ENCODE measurements around the gene ARHGAP19.

Gene ARHGAP19

GRCh38 chr10:97196223-97197029, 96.0 kb downstream of the ARHGAP19 start:
- peak; percentile 30 to 54 (median 38) for DNase-seq (ENCODE audit: low read depth in 4 of 4, low spot score in 1 of 4)

- no peak for DNase-seq (ENCODE audit: low read depth in 4 of 4, low spot score in 1 of 4)
Observed at GRCh38 chr10:97195706-97196222, 96.7 kb downstream of the ARHGAP19 start.

GRCh38 chr10:97192952-97193435, 99.4 kb downstream of the ARHGAP19 start:
- no peak for DNase-seq (ENCODE audit: low read depth in 4 of 4, low spot score in 1 of 4)

- no peak for DNase-seq (ENCODE audit: low read depth in 4 of 4, low spot score in 1 of 4)
Observed at GRCh38 chr10:97190450-97190849, 102.0 kb downstream of the ARHGAP19 start.

GRCh38 chr10:97188261-97188711, 104.2 kb downstream of the ARHGAP19 start:
- no peak for DNase-seq (ENCODE audit: low read depth in 4 of 4, low spot score in 1 of 4)

- DNase-seq (ENCODE audit: low read depth in 4 of 4, low spot score in 1 of 4): no peak
Observed at GRCh38 chr10:97186911-97187310, 105.5 kb downstream of the ARHGAP19 start.

- no peak for DNase-seq (ENCODE audit: low read depth in 4 of 4, low spot score in 1 of 4)
Observed at GRCh38 chr10:97185326-97186058, 106.9 kb downstream of the ARHGAP19 start, which contains the start of gene SLIT1. SLIT1 (minus strand) TSS chr10:97185959; CDS start chr10:97185674, 285 bp downstream.

- no peak for DNase-seq (ENCODE audit: low read depth in 4 of 4, low spot score in 1 of 4)
Observed at GRCh38 chr10:97184971-97185325, 107.5 kb downstream of the ARHGAP19 start.

- no peak for DNase-seq (ENCODE audit: low read depth in 4 of 4, low spot score in 1 of 4)
Observed at GRCh38 chr10:97183314-97183713, 109.1 kb downstream of the ARHGAP19 start.

- no peak for DNase-seq (ENCODE audit: low read depth in 4 of 4, low spot score in 1 of 4)
Observed at GRCh38 chr10:97182288-97182990, 110.0 kb downstream of the ARHGAP19 start.

- DNase-seq (ENCODE audit: low read depth in 4 of 4, low spot score in 1 of 4): no peak
Observed at GRCh38 chr10:97180986-97181385, 111.5 kb downstream of the ARHGAP19 start.

- DNase-seq (ENCODE audit: low read depth in 4 of 4, low spot score in 1 of 4): no peak
Observed at GRCh38 chr10:97180363-97180755, 112.1 kb downstream of the ARHGAP19 start.

GRCh38 chr10:97179731-97180362, 112.6 kb downstream of the ARHGAP19 start:
- no peak for DNase-seq (ENCODE audit: low read depth in 4 of 4, low spot score in 1 of 4)

GRCh38 chr10:97179311-97179710, 113.1 kb downstream of the ARHGAP19 start:
- DNase-seq (ENCODE audit: low read depth in 4 of 4, low spot score in 1 of 4): no peak

GRCh38 chr10:97178074-97178473, 114.4 kb downstream of the ARHGAP19 start:
- DNase-seq (ENCODE audit: low read depth in 4 of 4, low spot score in 1 of 4): no peak

- DNase-seq (ENCODE audit: low read depth in 4 of 4, low spot score in 1 of 4): no peak
Observed at GRCh38 chr10:97176226-97176625, 116.2 kb downstream of the ARHGAP19 start.

GRCh38 chr10:97175586-97175985, 116.9 kb downstream of the ARHGAP19 start:
- DNase-seq (ENCODE audit: low read depth in 4 of 4, low spot score in 1 of 4): no peak

GRCh38 chr10:97174941-97175340, 117.5 kb downstream of the ARHGAP19 start:
- no peak for DNase-seq (ENCODE audit: low read depth in 4 of 4, low spot score in 1 of 4)

- DNase-seq (ENCODE audit: low read depth in 4 of 4, low spot score in 1 of 4): no peak
Observed at GRCh38 chr10:97174276-97174775, 118.1 kb downstream of the ARHGAP19 start.

GRCh38 chr10:97173036-97173435, 119.4 kb downstream of the ARHGAP19 start:
- no peak for DNase-seq (ENCODE audit: low read depth in 4 of 4, low spot score in 1 of 4)
